CD4-positive, CD25-positive, alpha-beta regulatory T cell (primary cell): ENCODE data around the gene CCR4. TPM values are rescaled to one million over a fixed set of nuclear protein-coding genes. Genes with fewer than 3 reads are reported as not detected.
A peak's percentile ranks its signal among the peaks of the same experiment; 100 is the strongest.

Source experiments
- ATAC-seq, 2 donors: fragments of 150-1000 bp; cut with Tn5 transposase; one replicate each; pipeline ENCODE4 v1.10.0; 2021; ENCODE audit warnings: low read depth in 2 of 2, moderate number of reproducible peaks in 2 of 2, moderate library complexity in 1 of 2
- DNase-seq, 3 donors: peaks; one replicate each; pipeline versions ENCODE4 v3.0.0 to v3.0.0-alpha.2; 2012 to 2022; ENCODE audit warnings: mixed read lengths in 1 of 3
- H3K27ac ChIP-seq: one replicate; pipeline ENCODE4 v1.7.0; 2013; ENCODE audit warnings: mild to moderate bottlenecking, low read length; ENCODE audit not compliant: insufficient read depth, poor library complexity, severe bottlenecking
- H3K27me3 ChIP-seq: one replicate; pipeline ENCODE4 v1.7.0; 2013; ENCODE audit warnings: low read length; ENCODE audit not compliant: control insufficient read depth, insufficient read depth
- H3K36me3 ChIP-seq: one replicate; pipeline ENCODE4 v1.7.0; 2013; ENCODE audit warnings: mild to moderate bottlenecking, low read length, moderate library complexity; ENCODE audit not compliant: control insufficient read depth, insufficient read depth
- H3K4me1 ChIP-seq: 2 replicates; pipeline ENCODE4 v1.7.0; 2013; ENCODE audit warnings: mild to moderate bottlenecking, low read length; ENCODE audit not compliant: insufficient read depth, control insufficient read depth, poor library complexity, severe bottlenecking
- H3K4me3 ChIP-seq: one replicate; pipeline ENCODE4 v1.7.0; 2013; ENCODE audit warnings: low read depth, mild to moderate bottlenecking, low read length, moderate library complexity
- H3K9me3 ChIP-seq, 2 experiments: 1 replicate in 1 of 2; 2 replicates in 1 of 2; pipeline ENCODE4 v1.7.0; 2013; ENCODE audit warnings: low read length in 2 of 2, mild to moderate bottlenecking in 1 of 2, moderate library complexity in 1 of 2; ENCODE audit not compliant: control insufficient read depth in 2 of 2
- H3K27ac Mint-ChIP-seq, 3 donors: one replicate each; pipeline ENCODE4 v1.8.0; 2020 to 2022; ENCODE audit warnings: mild to moderate bottlenecking in 3 of 3, mixed read lengths in 3 of 3, moderate library complexity in 2 of 3
- H3K27me3 Mint-ChIP-seq: one replicate; pipeline ENCODE4 v1.8.0; 2022; ENCODE audit warnings: mild to moderate bottlenecking, mixed read lengths
- H3K36me3 Mint-ChIP-seq: one replicate; pipeline ENCODE4 v1.8.0; 2020; ENCODE audit warnings: mixed read lengths
- H3K4me1 Mint-ChIP-seq, 4 donors: one replicate each; pipeline ENCODE4 v1.8.0; 2020 to 2022; ENCODE audit warnings: mixed read lengths in 4 of 4, mild to moderate bottlenecking in 1 of 4
- H3K4me3 Mint-ChIP-seq, 4 donors: one replicate each; pipeline ENCODE4 v1.8.0; 2020 to 2022; ENCODE audit warnings: mild to moderate bottlenecking in 4 of 4, mixed read lengths in 4 of 4, moderate library complexity in 3 of 4
- H3K9me3 Mint-ChIP-seq, 7 donors: one replicate each; pipeline ENCODE4 v1.8.0; 2020 to 2022; ENCODE audit warnings: mixed read lengths in 7 of 7, mild to moderate bottlenecking in 3 of 7, moderate library complexity in 2 of 7
- polyA plus RNA-seq, 4 donors: library from polyadenylated mRNA; unstranded; fragments of 300-500 nt; fragmentation: Illumina TruSeq; gene quantifications; one replicate each; pipeline ENCODE4 v1.2.3, GENCODE V29; 2021
- total RNA-seq: library from RNA; stranded (reverse); gene quantifications from one replicate; pipeline ENCODE4 v1.2.3, GENCODE V29; 2022

The CCR4 gene
- total and polyA plus RNA-seq, 5 donors from 2014 or later: 80.8 to 366 (median 98.0) TPM

- no peaks in the 10 kb centered on the region for H3K27me3 Mint-ChIP-seq
- DNase-seq (peak in 1 of 3 donors; percentile 76), ATAC-seq (peak; percentile 47 to 48)
- H3K4me3 ChIP-seq: peak overlapping the region; percentile 42
- peaks cover 83% of the 10 kb centered on the region for H3K4me1 ChIP-seq
- peak overlapping the region; percentile 71 for H3K27ac ChIP-seq
- H3K36me3 ChIP-seq: no peaks in the 10 kb centered on the region
- peak overlapping the region; percentile 35 to 86 (median 70) for H3K4me3 Mint-ChIP-seq
- peaks cover 40 to 95% (median 68%) of the 10 kb centered on the region in 4 donors for H3K4me1 Mint-ChIP-seq
- H3K27ac Mint-ChIP-seq: peak overlapping the region; percentile 45 to 96 (median 91)
- no peaks in the 10 kb centered on the region for H3K27me3 ChIP-seq
- H3K36me3 Mint-ChIP-seq: peaks cover 29% of the 10 kb centered on the region
- no peaks in the 10 kb centered on the region for H3K9me3 Mint-ChIP-seq
- H3K9me3 ChIP-seq: no peaks in the 10 kb centered on the region
Measured at GRCh38 chr3:32998631-32999451, 47.4 kb downstream of the CCR4 start.

GRCh38 chr3:33000691-33001385, 49.4 kb downstream of the CCR4 start:
- H3K4me1 Mint-ChIP-seq: peaks cover 37 to 92% (median 65%) of the 10 kb centered on the region in 4 donors
- ATAC-seq: no peak
- H3K9me3 Mint-ChIP-seq: no peaks in the 10 kb centered on the region
- H3K27me3 Mint-ChIP-seq: no peaks in the 10 kb centered on the region
- H3K27ac Mint-ChIP-seq: peak overlapping the region; percentile 75 to 96 (median 91)
- peak overlapping the region; percentile 1 to 86 (median 75) for H3K4me3 Mint-ChIP-seq
- DNase-seq: no peak
- H3K36me3 Mint-ChIP-seq: peaks cover 33% of the 10 kb centered on the region
- Histone ChIP-seq H3K4me1 (peaks cover 83% of the 10 kb centered on the region), H3K27me3 (no peaks in the 10 kb centered on the region), H3K4me3 (peak overlapping the region; percentile 22), H3K27ac (peak overlapping the region; percentile 61), H3K9me3 (no peaks in the 10 kb centered on the region), H3K36me3 (no peaks in the 10 kb centered on the region)

- Mint-ChIP-seq H3K36me3 (peaks cover 27% of the 10 kb centered on the region), H3K4me3 (no peak overlapping the region), H3K27ac (peak overlapping the region in 1 of 3 donors; percentile 88), H3K27me3 (no peaks in the 10 kb centered on the region), H3K9me3 (no peaks in the 10 kb centered on the region), H3K4me1 (peaks cover 28 to 92% (median 59%) of the 10 kb centered on the region in 4 donors)
- peak overlapping the region; percentile 61 for H3K27ac ChIP-seq
- peak in 1 of 3 donors; percentile 63 for DNase-seq
- H3K4me3 ChIP-seq: no peak overlapping the region
- H3K27me3 ChIP-seq: no peaks in the 10 kb centered on the region
- peaks cover 82% of the 10 kb centered on the region for H3K4me1 ChIP-seq
- no peak for ATAC-seq
- H3K36me3 ChIP-seq: no peaks in the 10 kb centered on the region
- H3K9me3 ChIP-seq: no peaks in the 10 kb centered on the region
Measured at GRCh38 chr3:33001889-33002288, 50.4 kb downstream of the CCR4 start.

DNA sequence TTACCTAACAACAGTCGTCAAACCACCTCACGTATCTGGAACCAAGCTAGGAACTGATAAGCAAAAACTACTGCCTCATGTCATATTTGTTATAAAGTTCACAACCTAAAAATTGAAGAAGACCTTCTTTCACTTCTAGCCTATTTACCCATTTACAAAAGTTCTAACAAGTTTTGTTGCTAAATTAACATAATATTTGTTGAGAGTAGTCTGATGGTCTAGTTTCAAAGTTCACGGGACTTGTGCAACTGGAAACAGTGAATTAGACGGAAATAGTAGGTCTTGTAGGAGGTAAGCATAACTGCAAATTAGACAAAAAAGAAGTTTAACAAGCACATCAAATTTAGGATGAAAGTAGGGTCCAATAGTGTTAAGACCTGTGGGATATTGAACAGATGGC, 51.9 kb downstream of the CCR4 start:
- Histone ChIP-seq H3K36me3 (no peaks in the 10 kb centered on the region), H3K4me3 (no peak overlapping the region), H3K27ac (peak overlapping the region; percentile 61), H3K4me1 (peaks cover 82% of the 10 kb centered on the region), H3K27me3 (no peaks in the 10 kb centered on the region), H3K9me3 (no peaks in the 10 kb centered on the region)
- Mint-ChIP-seq H3K27ac (peak overlapping the region; percentile 51 to 88 (median 66)), H3K4me3 (peak overlapping the region in 3 of 4 donors; percentile 1 to 29 (median 22)), H3K9me3 (no peaks in the 10 kb centered on the region), H3K36me3 (peaks cover 29% of the 10 kb centered on the region), H3K4me1 (peaks cover 40 to 92% (median 64%) of the 10 kb centered on the region in 4 donors), H3K27me3 (no peaks in the 10 kb centered on the region)
- DNase-seq: no peak
- ATAC-seq: no peak

- H3K27me3 Mint-ChIP-seq: no peaks in the 10 kb centered on the region
- no peaks in the 10 kb centered on the region for H3K9me3 Mint-ChIP-seq
- Histone ChIP-seq H3K27ac (no peak overlapping the region), H3K36me3 (no peaks in the 10 kb centered on the region), H3K27me3 (no peaks in the 10 kb centered on the region), H3K9me3 (no peaks in the 10 kb centered on the region), H3K4me1 (peaks cover 78% of the 10 kb centered on the region), H3K4me3 (no peak overlapping the region)
- peaks cover 26% of the 10 kb centered on the region for H3K36me3 Mint-ChIP-seq
- peaks cover 37 to 90% (median 59%) of the 10 kb centered on the region in 4 donors for H3K4me1 Mint-ChIP-seq
- no peak overlapping the region for H3K27ac Mint-ChIP-seq
- no peak for DNase-seq
- peak overlapping the region in 1 of 4 donors; percentile 74 for H3K4me3 Mint-ChIP-seq
- ATAC-seq: no peak
Measured at GRCh38 chr3:33004205-33004604, 52.8 kb downstream of the CCR4 start.

GRCh38 chr3:33004961-33005360, 53.5 kb downstream of the CCR4 start:
- Histone ChIP-seq H3K36me3 (no peaks in the 10 kb centered on the region), H3K9me3 (no peaks in the 10 kb centered on the region), H3K4me3 (no peak overlapping the region), H3K27ac (peak overlapping the region; percentile 72), H3K27me3 (no peaks in the 10 kb centered on the region), H3K4me1 (peaks cover 71% of the 10 kb centered on the region)
- H3K9me3 Mint-ChIP-seq: no peaks in the 10 kb centered on the region
- DNase-seq: no peak
- H3K4me3 Mint-ChIP-seq: peak overlapping the region in 2 of 4 donors; percentile 67 to 74
- no peaks in the 10 kb centered on the region for H3K27me3 Mint-ChIP-seq
- no peak for ATAC-seq
- peaks cover 24% of the 10 kb centered on the region for H3K36me3 Mint-ChIP-seq
- H3K4me1 Mint-ChIP-seq: peaks cover 39 to 90% (median 54%) of the 10 kb centered on the region in 4 donors
- H3K27ac Mint-ChIP-seq: peak overlapping the region; percentile 47 to 92 (median 69)
